Measurements from ENCODE around the gene CA12.

The CA12 gene

DNA sequence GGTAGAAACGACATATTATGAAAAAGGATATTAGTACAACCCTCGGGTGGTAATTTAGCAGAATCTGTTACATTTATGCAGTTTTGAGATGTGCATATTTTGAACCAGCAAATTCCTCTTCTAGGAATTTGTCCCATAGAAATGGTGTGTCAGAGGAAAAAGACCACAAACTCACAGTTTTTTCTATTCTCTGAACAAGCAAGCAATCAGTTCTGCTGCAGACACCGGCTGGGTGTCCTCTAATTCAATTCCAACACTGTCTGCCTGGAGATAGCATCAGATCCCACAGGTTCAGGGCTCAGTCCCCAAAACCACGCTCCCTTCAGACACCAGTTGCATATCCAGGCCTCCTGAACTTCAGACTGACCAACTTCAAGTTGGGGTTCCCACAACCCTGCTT, 67.8 kb downstream of the CA12 start:
- TF ChIP-seq TCF4 (CRISPR knock-in tag; IDR thresholded peaks at IDR 0.05; ENCODE audit: borderline replicate concordance) (peak; percentile 52; the same call in 1 of the 2 replicates), CSDC2 (CRISPR knock-in tag; IDR thresholded peaks at IDR 0.05) (no peak), TSHZ2 (CRISPR knock-in tag; IDR thresholded peaks at IDR 0.05) (0 out of 2 replicates have a peak, but pooled peaks have one; percentile 42), CREB5 (CRISPR knock-in tag; IDR thresholded peaks at IDR 0.05; ENCODE audit: low read depth) (no peak)
- ATAC-seq = no peak; the same call in 2 of the 3 replicates

DNA sequence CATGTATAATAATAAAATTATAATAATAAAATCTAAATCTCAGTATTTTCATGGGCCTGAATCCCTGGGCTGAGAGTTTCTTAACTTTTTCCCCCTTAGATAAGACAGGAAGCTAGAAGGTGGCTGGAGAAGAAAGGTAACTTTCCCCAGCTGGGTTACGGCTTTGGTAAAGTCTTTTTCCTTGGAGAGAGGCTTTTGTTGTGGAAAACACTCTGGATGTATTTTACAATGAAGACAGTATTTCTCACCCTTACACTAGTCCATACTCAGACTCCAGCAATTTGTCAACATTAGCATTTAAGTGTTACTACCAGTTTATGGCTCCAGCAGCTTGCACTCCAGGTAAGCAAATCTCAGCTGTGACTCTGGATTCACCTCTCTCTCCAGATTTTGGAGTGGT, 69.4 kb downstream of the CA12 start:
- no peak for ATAC-seq
- TF ChIP-seq TSHZ2 (CRISPR knock-in tag; IDR thresholded peaks at IDR 0.05) (no peak), CREB5 (CRISPR knock-in tag; IDR thresholded peaks at IDR 0.05; ENCODE audit: low read depth) (no peak), SNAI2 (CRISPR knock-in tag; IDR thresholded peaks at IDR 0.05) (no peak), TCF4 (CRISPR knock-in tag; IDR thresholded peaks at IDR 0.05; ENCODE audit: borderline replicate concordance) (no peak), OSR1 (CRISPR knock-in tag; IDR thresholded peaks at IDR 0.05) (no peak), ZNF8 (CRISPR knock-in tag; IDR thresholded peaks at IDR 0.05) (no peak), GLIS3 (CRISPR knock-in tag; IDR thresholded peaks at IDR 0.05) (no peak), ISL1 (CRISPR knock-in tag; IDR thresholded peaks at IDR 0.05) (no peak)
- TF ChIP-seq, protein P1, sequence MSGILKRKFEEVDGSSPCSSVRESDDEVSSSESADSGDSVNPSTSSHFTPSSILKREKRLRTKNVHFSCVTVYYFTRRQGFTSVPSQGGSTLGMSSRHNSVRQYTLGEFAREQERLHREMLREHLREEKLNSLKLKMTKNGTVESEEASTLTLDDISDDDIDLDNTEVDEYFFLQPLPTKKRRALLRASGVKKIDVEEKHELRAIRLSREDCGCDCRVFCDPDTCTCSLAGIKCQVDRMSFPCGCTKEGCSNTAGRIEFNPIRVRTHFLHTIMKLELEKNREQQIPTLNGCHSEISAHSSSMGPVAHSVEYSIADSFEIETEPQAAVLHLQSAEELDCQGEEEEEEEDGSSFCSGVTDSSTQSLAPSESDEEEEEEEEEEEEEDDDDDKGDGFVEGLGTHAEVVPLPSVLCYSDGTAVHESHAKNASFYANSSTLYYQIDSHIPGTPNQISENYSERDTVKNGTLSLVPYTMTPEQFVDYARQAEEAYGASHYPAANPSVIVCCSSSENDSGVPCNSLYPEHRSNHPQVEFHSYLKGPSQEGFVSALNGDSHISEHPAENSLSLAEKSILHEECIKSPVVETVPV (CRISPR knock-in tag; IDR thresholded peaks at IDR 0.05) = no peak

DNA sequence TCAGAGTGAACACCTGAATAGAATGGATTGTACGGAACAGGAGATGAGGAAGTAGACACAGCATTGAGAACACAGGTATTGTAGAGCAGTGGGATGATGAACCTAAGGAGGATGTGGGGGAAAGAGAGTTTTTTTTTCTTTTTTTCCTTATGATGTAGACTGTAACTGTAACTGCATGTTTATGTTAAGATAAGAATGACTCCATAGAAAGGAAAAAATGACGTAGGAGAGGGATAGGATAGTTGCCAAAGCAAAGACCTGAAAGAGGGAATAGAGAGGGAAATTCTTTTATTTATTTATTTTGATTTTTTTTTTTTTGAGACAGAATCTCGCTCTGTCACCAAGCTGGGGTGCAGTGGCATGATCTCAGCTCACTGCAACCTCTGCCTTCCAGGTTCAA, 71.0 kb downstream of the CA12 start:
- TF ChIP-seq PPARA (CRISPR knock-in tag; IDR thresholded peaks at IDR 0.05; ENCODE audit: borderline replicate concordance) (no peak), ESRRG (CRISPR knock-in tag; IDR thresholded peaks at IDR 0.05) (no peak), TSHZ2 (CRISPR knock-in tag; IDR thresholded peaks at IDR 0.05) (no peak), SNAI2 (CRISPR knock-in tag; IDR thresholded peaks at IDR 0.05) (no peak), ZNF565 (CRISPR knock-in tag; conservative IDR thresholded peaks at IDR 0.05; ENCODE audit: low read depth) (no peak), ZFP3 (CRISPR knock-in tag; IDR thresholded peaks at IDR 0.05) (no peak), ZC3H10 (CRISPR knock-in tag; IDR thresholded peaks at IDR 0.05) (no peak), GLIS3 (CRISPR knock-in tag; IDR thresholded peaks at IDR 0.05) (no peak), ISL1 (CRISPR knock-in tag; IDR thresholded peaks at IDR 0.05) (no peak), TOX (CRISPR knock-in tag; IDR thresholded peaks at IDR 0.05; ENCODE audit: borderline replicate concordance) (no peak), OSR1 (CRISPR knock-in tag; IDR thresholded peaks at IDR 0.05) (no peak)
- TF ChIP-seq, protein P2, sequence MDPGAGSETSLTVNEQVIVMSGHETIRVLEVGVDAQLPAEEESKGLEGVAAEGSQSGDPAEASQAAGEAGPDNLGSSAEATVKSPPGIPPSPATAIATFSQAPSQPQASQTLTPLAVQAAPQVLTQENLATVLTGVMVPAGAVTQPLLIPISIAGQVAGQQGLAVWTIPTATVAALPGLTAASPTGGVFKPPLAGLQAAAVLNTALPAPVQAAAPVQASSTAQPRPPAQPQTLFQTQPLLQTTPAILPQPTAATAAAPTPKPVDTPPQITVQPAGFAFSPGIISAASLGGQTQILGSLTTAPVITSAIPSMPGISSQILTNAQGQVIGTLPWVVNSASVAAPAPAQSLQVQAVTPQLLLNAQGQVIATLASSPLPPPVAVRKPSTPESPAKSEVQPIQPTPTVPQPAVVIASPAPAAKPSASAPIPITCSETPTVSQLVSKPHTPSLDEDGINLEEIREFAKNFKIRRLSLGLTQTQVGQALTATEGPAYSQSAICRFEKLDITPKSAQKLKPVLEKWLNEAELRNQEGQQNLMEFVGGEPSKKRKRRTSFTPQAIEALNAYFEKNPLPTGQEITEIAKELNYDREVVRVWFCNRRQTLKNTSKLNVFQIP (CRISPR knock-in tag; IDR thresholded peaks at IDR 0.05; ENCODE audit: borderline replicate concordance, low read depth) = no peak
- TF ChIP-seq, protein P1 (CRISPR knock-in tag; IDR thresholded peaks at IDR 0.05) = no peak
- ATAC-seq = no peak
